ENCODE measurements around the gene CAD. TPM values are rescaled to one million over a fixed set of nuclear protein-coding genes. Genes with fewer than 3 reads are reported as not detected.

CAD gene
- total and polyA plus RNA-seq, 4 donors: 6.3 to 23.2 (median 13.5) TPM

DNA sequence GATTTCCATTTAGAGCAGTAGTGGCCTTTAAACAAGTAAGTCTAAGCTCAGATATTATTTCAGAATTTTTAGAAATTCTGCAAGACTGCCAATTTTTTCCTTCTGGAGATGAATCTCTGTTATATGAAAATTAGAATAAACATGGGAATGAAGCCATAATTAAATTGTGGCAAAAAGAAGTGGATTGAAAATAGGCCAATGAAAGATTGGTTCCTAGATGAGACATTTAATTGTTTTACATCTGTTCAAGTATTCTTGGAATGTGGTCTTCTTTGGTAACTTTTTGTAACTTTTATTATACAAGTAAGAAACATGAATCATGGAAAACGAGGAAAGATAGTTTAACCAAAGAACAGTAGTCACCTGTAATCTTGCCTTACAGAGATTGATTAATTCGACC, 10.3 kb downstream of the CAD start:
- H3K4me1 ChIP-seq (ENCODE audit: control insufficient read depth in 4 of 4, insufficient read depth in 4 of 4, low read length in 3 of 4): no peaks in the 10 kb centered on the region

DNA sequence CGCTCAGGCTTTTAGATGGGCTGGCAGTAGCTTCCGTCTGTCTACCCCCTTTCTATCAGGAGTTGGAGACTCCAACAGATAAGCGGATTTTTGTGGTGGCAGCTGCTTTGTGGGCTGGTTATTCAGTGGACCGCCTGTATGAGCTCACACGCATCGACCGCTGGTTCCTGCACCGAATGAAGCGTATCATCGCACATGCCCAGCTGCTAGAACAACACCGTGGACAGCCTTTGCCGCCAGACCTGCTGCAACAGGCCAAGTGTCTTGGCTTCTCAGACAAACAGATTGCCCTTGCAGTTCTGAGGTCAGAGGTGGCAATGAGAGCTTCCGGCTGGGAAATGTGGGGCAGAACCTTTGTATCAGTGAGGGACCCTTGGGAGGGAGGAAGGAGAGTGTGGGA, 14.8 kb downstream of the CAD start:
- Histone ChIP-seq H3K9me3 (ENCODE audit: control insufficient read depth in 4 of 4, low read length in 3 of 4) (no peaks in the 10 kb centered on the region), H3K4me3 (ENCODE audit: low read depth in 1 of 3, low read length in 3 of 3) (no peak overlapping the region), H3K27ac (ENCODE audit: low read depth in 1 of 2, low read length in 2 of 2) (no peak overlapping the region), H3K4me1 (ENCODE audit: control insufficient read depth in 4 of 4, insufficient read depth in 4 of 4, low read length in 3 of 4) (no peaks in the 10 kb centered on the region), H3K36me3 (ENCODE audit: control insufficient read depth in 4 of 4, insufficient read depth in 3 of 4, low read depth in 1 of 4, low read length in 3 of 4) (peaks cover 13 to 79% (median 66%) of the 10 kb centered on the region in 4 donors), H3K27me3 (ENCODE audit: control insufficient read depth in 4 of 4, insufficient read depth in 4 of 4, low read length in 3 of 4) (no peaks in the 10 kb centered on the region), H3K9ac (ENCODE audit: low read depth in 1 of 2, low read length in 2 of 2) (no peak overlapping the region)
- no peak for DNase-seq (ENCODE audit: low spot score)
- TF ChIP-seq YY1 (IDR thresholded peaks at IDR 0.05): no peak
- TF ChIP-seq, protein P1, sequence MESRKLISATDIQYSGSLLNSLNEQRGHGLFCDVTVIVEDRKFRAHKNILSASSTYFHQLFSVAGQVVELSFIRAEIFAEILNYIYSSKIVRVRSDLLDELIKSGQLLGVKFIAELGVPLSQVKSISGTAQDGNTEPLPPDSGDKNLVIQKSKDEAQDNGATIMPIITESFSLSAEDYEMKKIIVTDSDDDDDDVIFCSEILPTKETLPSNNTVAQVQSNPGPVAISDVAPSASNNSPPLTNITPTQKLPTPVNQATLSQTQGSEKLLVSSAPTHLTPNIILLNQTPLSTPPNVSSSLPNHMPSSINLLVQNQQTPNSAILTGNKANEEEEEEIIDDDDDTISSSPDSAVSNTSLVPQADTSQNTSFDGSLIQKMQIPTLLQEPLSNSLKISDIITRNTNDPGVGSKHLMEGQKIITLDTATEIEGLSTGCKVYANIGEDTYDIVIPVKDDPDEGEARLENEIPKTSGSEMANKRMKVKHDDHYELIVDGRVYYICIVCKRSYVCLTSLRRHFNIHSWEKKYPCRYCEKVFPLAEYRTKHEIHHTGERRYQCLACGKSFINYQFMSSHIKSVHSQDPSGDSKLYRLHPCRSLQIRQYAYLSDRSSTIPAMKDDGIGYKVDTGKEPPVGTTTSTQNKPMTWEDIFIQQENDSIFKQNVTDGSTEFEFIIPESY (IDR thresholded peaks at IDR 0.05): no peak
- TF ChIP-seq TAF1 (conservative IDR thresholded peaks at IDR 0.05): no peak
- TF ChIP-seq, protein P2, sequence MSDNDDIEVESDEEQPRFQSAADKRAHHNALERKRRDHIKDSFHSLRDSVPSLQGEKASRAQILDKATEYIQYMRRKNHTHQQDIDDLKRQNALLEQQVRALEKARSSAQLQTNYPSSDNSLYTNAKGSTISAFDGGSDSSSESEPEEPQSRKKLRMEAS (IDR thresholded peaks at IDR 0.05): no peak
- no peak for TF ChIP-seq FOXA2 (IDR thresholded peaks at IDR 0.05)
- TF ChIP-seq, protein P3, sequence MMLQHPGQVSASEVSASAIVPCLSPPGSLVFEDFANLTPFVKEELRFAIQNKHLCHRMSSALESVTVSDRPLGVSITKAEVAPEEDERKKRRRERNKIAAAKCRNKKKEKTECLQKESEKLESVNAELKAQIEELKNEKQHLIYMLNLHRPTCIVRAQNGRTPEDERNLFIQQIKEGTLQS (IDR thresholded peaks at IDR 0.05): no peak
- TF ChIP-seq SP1 (IDR thresholded peaks at IDR 0.05): no peak
- no peak for TF ChIP-seq JUND (IDR thresholded peaks at IDR 0.05)
- TF ChIP-seq HNF4G (IDR thresholded peaks at IDR 0.05): no peak
- TF ChIP-seq RAD21 (IDR thresholded peaks at IDR 0.05): no peak
- TF ChIP-seq RXRA (IDR thresholded peaks at IDR 0.05): no peak
- no peak for TF ChIP-seq GABPA (IDR thresholded peaks at IDR 0.05 in 1 of 2, conservative IDR thresholded peaks at IDR 0.05 in 1 of 2)
- TF ChIP-seq, protein P4, sequence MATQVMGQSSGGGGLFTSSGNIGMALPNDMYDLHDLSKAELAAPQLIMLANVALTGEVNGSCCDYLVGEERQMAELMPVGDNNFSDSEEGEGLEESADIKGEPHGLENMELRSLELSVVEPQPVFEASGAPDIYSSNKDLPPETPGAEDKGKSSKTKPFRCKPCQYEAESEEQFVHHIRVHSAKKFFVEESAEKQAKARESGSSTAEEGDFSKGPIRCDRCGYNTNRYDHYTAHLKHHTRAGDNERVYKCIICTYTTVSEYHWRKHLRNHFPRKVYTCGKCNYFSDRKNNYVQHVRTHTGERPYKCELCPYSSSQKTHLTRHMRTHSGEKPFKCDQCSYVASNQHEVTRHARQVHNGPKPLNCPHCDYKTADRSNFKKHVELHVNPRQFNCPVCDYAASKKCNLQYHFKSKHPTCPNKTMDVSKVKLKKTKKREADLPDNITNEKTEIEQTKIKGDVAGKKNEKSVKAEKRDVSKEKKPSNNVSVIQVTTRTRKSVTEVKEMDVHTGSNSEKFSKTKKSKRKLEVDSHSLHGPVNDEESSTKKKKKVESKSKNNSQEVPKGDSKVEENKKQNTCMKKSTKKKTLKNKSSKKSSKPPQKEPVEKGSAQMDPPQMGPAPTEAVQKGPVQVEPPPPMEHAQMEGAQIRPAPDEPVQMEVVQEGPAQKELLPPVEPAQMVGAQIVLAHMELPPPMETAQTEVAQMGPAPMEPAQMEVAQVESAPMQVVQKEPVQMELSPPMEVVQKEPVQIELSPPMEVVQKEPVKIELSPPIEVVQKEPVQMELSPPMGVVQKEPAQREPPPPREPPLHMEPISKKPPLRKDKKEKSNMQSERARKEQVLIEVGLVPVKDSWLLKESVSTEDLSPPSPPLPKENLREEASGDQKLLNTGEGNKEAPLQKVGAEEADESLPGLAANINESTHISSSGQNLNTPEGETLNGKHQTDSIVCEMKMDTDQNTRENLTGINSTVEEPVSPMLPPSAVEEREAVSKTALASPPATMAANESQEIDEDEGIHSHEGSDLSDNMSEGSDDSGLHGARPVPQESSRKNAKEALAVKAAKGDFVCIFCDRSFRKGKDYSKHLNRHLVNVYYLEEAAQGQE (IDR thresholded peaks at IDR 0.05): no peak
- no peak for TF ChIP-seq NR2F2 (IDR thresholded peaks at IDR 0.05)
- TF ChIP-seq EGR1 (IDR thresholded peaks at IDR 0.05; ENCODE audit: low read depth in 2 of 2): no peak
- no peak for TF ChIP-seq FOXA1 (IDR thresholded peaks at IDR 0.05)
- TF ChIP-seq HNF4A (conservative IDR thresholded peaks at IDR 0.05): no peak
- TF ChIP-seq, protein P5, sequence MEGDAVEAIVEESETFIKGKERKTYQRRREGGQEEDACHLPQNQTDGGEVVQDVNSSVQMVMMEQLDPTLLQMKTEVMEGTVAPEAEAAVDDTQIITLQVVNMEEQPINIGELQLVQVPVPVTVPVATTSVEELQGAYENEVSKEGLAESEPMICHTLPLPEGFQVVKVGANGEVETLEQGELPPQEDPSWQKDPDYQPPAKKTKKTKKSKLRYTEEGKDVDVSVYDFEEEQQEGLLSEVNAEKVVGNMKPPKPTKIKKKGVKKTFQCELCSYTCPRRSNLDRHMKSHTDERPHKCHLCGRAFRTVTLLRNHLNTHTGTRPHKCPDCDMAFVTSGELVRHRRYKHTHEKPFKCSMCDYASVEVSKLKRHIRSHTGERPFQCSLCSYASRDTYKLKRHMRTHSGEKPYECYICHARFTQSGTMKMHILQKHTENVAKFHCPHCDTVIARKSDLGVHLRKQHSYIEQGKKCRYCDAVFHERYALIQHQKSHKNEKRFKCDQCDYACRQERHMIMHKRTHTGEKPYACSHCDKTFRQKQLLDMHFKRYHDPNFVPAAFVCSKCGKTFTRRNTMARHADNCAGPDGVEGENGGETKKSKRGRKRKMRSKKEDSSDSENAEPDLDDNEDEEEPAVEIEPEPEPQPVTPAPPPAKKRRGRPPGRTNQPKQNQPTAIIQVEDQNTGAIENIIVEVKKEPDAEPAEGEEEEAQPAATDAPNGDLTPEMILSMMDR (IDR thresholded peaks at IDR 0.05; ENCODE audit: low read depth, low read length, missing input control): no peak
- 96% methylated on average over 13 of the region's 13 CpGs for WGBS

More for the DNA sequence above, 10.3 kb downstream of the CAD start:
- no peak for DNase-seq (ENCODE audit: low spot score)
- no peaks in the 10 kb centered on the region for H3K9me3 ChIP-seq (ENCODE audit: control insufficient read depth in 4 of 4, low read length in 3 of 4)
- WGBS: 91% methylated on average over 2 of the region's 2 CpGs
- no peak overlapping the region for H3K4me3 ChIP-seq (ENCODE audit: low read depth in 1 of 3, low read length in 3 of 3)
- peaks cover 20 to 75% (median 61%) of the 10 kb centered on the region in 4 donors for H3K36me3 ChIP-seq (ENCODE audit: control insufficient read depth in 4 of 4, insufficient read depth in 3 of 4, low read depth in 1 of 4, low read length in 3 of 4)
- no peak overlapping the region for H3K27ac ChIP-seq (ENCODE audit: low read depth in 1 of 2, low read length in 2 of 2)
- no peaks in the 10 kb centered on the region for H3K27me3 ChIP-seq (ENCODE audit: control insufficient read depth in 4 of 4, insufficient read depth in 4 of 4, low read length in 3 of 4)
- TF ChIP-seq EGR1 (IDR thresholded peaks at IDR 0.05; ENCODE audit: low read depth in 2 of 2) (no peak), FOXA2 (IDR thresholded peaks at IDR 0.05) (no peak)
- TF ChIP-seq, protein P3 (IDR thresholded peaks at IDR 0.05): no peak
- H3K9ac ChIP-seq (ENCODE audit: low read depth in 1 of 2, low read length in 2 of 2): no peak overlapping the region

Measured in liver (tissue), 9 donors.